Adipocyte (in vitro differentiated cells): ENCODE measurements around the gene ERG28.

ENCODE experiments used
- DNase-seq: peaks from one replicate; pipeline ENCODE4 v3.0.0-alpha.2; 2015; ENCODE audit warnings: low read depth
- H3K27me3 ChIP-seq: replicated peaks from 2 replicates; pipeline ENCODE4 v1.7.0; 2013; ENCODE audit warnings: mild to moderate bottlenecking, low read length, moderate library complexity; ENCODE audit not compliant: control insufficient read depth, insufficient read depth
- H3K36me3 ChIP-seq: 2 replicates; pipeline ENCODE4 v1.7.0; 2013; ENCODE audit warnings: low read length, mild to moderate bottlenecking, moderate library complexity; ENCODE audit not compliant: control insufficient read depth, insufficient read depth, severe bottlenecking
- H3K4me1 ChIP-seq: 2 replicates; pipeline ENCODE4 v1.7.0; 2013; ENCODE audit warnings: mild to moderate bottlenecking, low read length, moderate library complexity; ENCODE audit not compliant: control insufficient read depth, insufficient read depth
- H3K4me3 ChIP-seq: 2 replicates; pipeline ENCODE4 v1.7.0; 2013; ENCODE audit warnings: mild to moderate bottlenecking, low read length, moderate library complexity
- H3K9ac ChIP-seq: 2 replicates; pipeline ENCODE4 v1.7.0; 2013; ENCODE audit warnings: mild to moderate bottlenecking, low read length, moderate library complexity
- H3K9me3 ChIP-seq: 2 replicates; pipeline ENCODE4 v1.7.0; 2013; ENCODE audit warnings: mild to moderate bottlenecking, low read length, moderate library complexity; ENCODE audit not compliant: control insufficient read depth

Gene ERG28

GRCh38 chr14:75690010-75690409 lies 29.3 kb upstream of the ERG28 start:
- no peak for DNase-seq
- Histone ChIP-seq H3K9me3 (no peaks in the 10 kb centered on the region), H3K4me1 (peaks cover 7% of the 10 kb centered on the region), H3K36me3 (peaks cover 27% of the 10 kb centered on the region), H3K9ac (no peak overlapping the region), H3K27me3 (no peaks in the 10 kb centered on the region), H3K4me3 (no peak overlapping the region)

- H3K4me1 ChIP-seq: peaks cover 7% of the 10 kb centered on the region
- no peak overlapping the region for H3K9ac ChIP-seq
- no peak for DNase-seq
- H3K27me3 ChIP-seq: no peaks in the 10 kb centered on the region
- no peaks in the 10 kb centered on the region for H3K9me3 ChIP-seq
- H3K4me3 ChIP-seq: no peak overlapping the region
- peaks cover 30% of the 10 kb centered on the region for H3K36me3 ChIP-seq
These were observed 28.3 kb upstream of the ERG28 start for GRCh38 chr14:75689012-75689411.

- H3K4me3 ChIP-seq: no peak overlapping the region
- H3K9ac ChIP-seq: no peak overlapping the region
- DNase-seq: no peak
- H3K9me3 ChIP-seq: no peaks in the 10 kb centered on the region
- peaks cover 7% of the 10 kb centered on the region for H3K4me1 ChIP-seq
- peaks cover 42% of the 10 kb centered on the region for H3K36me3 ChIP-seq
- no peaks in the 10 kb centered on the region for H3K27me3 ChIP-seq
These were observed 25.2 kb upstream of the ERG28 start for GRCh38 chr14:75685910-75686309.

- peaks cover 15% of the 10 kb centered on the region for H3K4me1 ChIP-seq
- no peak overlapping the region for H3K4me3 ChIP-seq
- H3K27me3 ChIP-seq: no peaks in the 10 kb centered on the region
- peaks cover 19% of the 10 kb centered on the region for H3K36me3 ChIP-seq
- no peak for DNase-seq
- no peak overlapping the region for H3K9ac ChIP-seq
- no peaks in the 10 kb centered on the region for H3K9me3 ChIP-seq
These were observed 14.7 kb upstream of the ERG28 start for GRCh38 chr14:75675265-75675960.

- DNase-seq: no peak
- H3K9ac ChIP-seq: no peak overlapping the region
- H3K27me3 ChIP-seq: no peaks in the 10 kb centered on the region
- H3K4me3 ChIP-seq: no peak overlapping the region
- no peaks in the 10 kb centered on the region for H3K9me3 ChIP-seq
- H3K36me3 ChIP-seq: peaks cover 34% of the 10 kb centered on the region
- peaks cover 15% of the 10 kb centered on the region for H3K4me1 ChIP-seq
These were observed 12.8 kb upstream of the ERG28 start for GRCh38 chr14:75673345-75674035.

- H3K36me3 ChIP-seq: peaks cover 34% of the 10 kb centered on the region
- no peak overlapping the region for H3K9ac ChIP-seq
- H3K27me3 ChIP-seq: no peaks in the 10 kb centered on the region
- no peaks in the 10 kb centered on the region for H3K9me3 ChIP-seq
- peaks cover 15% of the 10 kb centered on the region for H3K4me1 ChIP-seq
- no peak overlapping the region for H3K4me3 ChIP-seq
- no peak for DNase-seq
These were observed 12.0 kb upstream of the ERG28 start for GRCh38 chr14:75672605-75673192.

GRCh38 chr14:75667099-75667765 lies 6.6 kb upstream of the ERG28 start:
- no peak for DNase-seq
- H3K36me3 ChIP-seq: peaks cover 39% of the 10 kb centered on the region
- no peak overlapping the region for H3K4me3 ChIP-seq
- no peaks in the 10 kb centered on the region for H3K27me3 ChIP-seq
- H3K9ac ChIP-seq: no peak overlapping the region
- no peaks in the 10 kb centered on the region for H3K9me3 ChIP-seq
- no peaks in the 10 kb centered on the region for H3K4me1 ChIP-seq

GRCh38 chr14:75662966-75663365 lies 2.3 kb upstream of the ERG28 start:
- Histone ChIP-seq H3K4me3 (no peak overlapping the region), H3K27me3 (no peaks in the 10 kb centered on the region), H3K4me1 (peaks cover 13% of the 10 kb centered on the region), H3K9ac (no peak overlapping the region), H3K36me3 (peaks cover 5% of the 10 kb centered on the region), H3K9me3 (no peaks in the 10 kb centered on the region)
- no peak for DNase-seq

GRCh38 chr14:75661499-75661814 lies 781 bp upstream of the ERG28 start:
- Histone ChIP-seq H3K9me3 (no peaks in the 10 kb centered on the region), H3K4me1 (peaks cover 13% of the 10 kb centered on the region), H3K9ac (peak overlapping the region; percentile 92), H3K36me3 (peaks cover 14% of the 10 kb centered on the region), H3K4me3 (peak overlapping the region; percentile 98), H3K27me3 (no peaks in the 10 kb centered on the region)
- DNase-seq: no peak

- peaks cover 13% of the 10 kb centered on the region for H3K4me1 ChIP-seq
- H3K27me3 ChIP-seq: no peaks in the 10 kb centered on the region
- H3K9me3 ChIP-seq: no peaks in the 10 kb centered on the region
- DNase-seq: no peak
- peak overlapping the region; percentile 92 for H3K9ac ChIP-seq
- H3K36me3 ChIP-seq: peaks cover 27% of the 10 kb centered on the region
- peak overlapping the region; percentile 98 for H3K4me3 ChIP-seq
These were observed 442 bp downstream of the ERG28 start for GRCh38 chr14:75660238-75660629.

- Histone ChIP-seq H3K36me3 (peaks cover 32% of the 10 kb centered on the region), H3K27me3 (no peaks in the 10 kb centered on the region), H3K4me1 (peaks cover 13% of the 10 kb centered on the region), H3K4me3 (no peak overlapping the region), H3K9ac (no peak overlapping the region), H3K9me3 (no peaks in the 10 kb centered on the region)
- no peak for DNase-seq
These were observed 1.7 kb downstream of the ERG28 start for GRCh38 chr14:75658957-75659356.
